Measurements from ENCODE around the gene PATL1. TPM values are rescaled to one million over a fixed set of nuclear protein-coding genes. Genes with fewer than 3 reads are reported as not detected.
"Not testable (repeated sequence)": the region's sequence is repeated elsewhere in the genome, so short reads cannot be mapped to it uniquely, and the experiment has no call there.

The PATL1 gene
- total RNA-seq, 1 donor from 2014 or later: 35.4 TPM

GRCh38 chr11:59707371-59707770, 38.5 kb upstream of the PATL1 start:
- no peak for DNase-seq (ENCODE audit: low read depth, low spot score)
- peaks cover 4% of the 10 kb centered on the region for H3K9me3 Mint-ChIP-seq
- no peak overlapping the region for H3K4me3 Mint-ChIP-seq
- TF ChIP-seq, protein P1, sequence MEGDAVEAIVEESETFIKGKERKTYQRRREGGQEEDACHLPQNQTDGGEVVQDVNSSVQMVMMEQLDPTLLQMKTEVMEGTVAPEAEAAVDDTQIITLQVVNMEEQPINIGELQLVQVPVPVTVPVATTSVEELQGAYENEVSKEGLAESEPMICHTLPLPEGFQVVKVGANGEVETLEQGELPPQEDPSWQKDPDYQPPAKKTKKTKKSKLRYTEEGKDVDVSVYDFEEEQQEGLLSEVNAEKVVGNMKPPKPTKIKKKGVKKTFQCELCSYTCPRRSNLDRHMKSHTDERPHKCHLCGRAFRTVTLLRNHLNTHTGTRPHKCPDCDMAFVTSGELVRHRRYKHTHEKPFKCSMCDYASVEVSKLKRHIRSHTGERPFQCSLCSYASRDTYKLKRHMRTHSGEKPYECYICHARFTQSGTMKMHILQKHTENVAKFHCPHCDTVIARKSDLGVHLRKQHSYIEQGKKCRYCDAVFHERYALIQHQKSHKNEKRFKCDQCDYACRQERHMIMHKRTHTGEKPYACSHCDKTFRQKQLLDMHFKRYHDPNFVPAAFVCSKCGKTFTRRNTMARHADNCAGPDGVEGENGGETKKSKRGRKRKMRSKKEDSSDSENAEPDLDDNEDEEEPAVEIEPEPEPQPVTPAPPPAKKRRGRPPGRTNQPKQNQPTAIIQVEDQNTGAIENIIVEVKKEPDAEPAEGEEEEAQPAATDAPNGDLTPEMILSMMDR (conservative IDR thresholded peaks at IDR 0.05): no peak
- H3K4me1 Mint-ChIP-seq: peaks cover 5% of the 10 kb centered on the region
- H3K27me3 Mint-ChIP-seq (ENCODE audit: low read depth): peaks cover 7% of the 10 kb centered on the region
- no peaks in the 10 kb centered on the region for H3K36me3 Mint-ChIP-seq (ENCODE audit: low read depth)
- H3K27ac Mint-ChIP-seq (ENCODE audit: unreplicated experiment): no peak overlapping the region

DNA sequence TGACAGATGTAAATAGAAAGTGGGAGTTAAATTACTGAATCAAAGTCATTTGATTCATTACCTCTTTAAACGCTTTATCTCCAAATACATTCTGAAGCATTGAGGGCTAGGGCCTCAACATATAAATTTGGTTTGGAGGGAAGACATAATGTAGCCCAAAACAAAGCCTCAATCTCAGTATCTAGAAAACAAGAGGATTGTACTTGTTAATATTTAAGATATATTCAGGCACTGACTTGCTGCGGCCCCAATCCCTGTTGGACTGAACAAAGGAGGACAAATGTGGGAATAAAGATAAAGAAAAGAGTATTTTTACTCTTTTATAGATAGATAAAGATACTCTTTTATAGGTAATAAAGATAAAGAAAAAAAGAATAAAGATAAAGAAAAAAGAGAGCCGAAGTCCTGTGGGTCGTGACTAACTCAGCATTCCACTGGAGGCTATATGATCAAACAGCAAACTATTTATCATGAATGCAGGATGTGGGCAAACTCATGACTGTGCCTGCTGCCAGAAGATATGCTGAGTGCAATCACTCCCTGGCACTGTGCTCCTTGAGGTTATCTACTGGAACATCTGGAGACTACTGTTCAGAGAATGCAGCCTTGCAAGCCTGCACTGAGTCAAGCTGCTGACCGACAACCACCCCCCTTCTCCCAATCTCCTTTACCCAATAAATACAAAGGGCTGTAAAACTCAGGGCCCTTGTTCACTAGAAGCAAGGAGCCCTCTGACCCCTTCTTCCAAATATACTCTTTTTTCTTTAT, 37.9 kb upstream of the PATL1 start:
- Mint-ChIP-seq H3K4me1 (peaks cover 5% of the 10 kb centered on the region), H3K4me3 (no peak overlapping the region), H3K9me3 (peaks cover 4% of the 10 kb centered on the region), H3K27me3 (ENCODE audit: low read depth) (peaks cover 4% of the 10 kb centered on the region), H3K36me3 (ENCODE audit: low read depth) (no peaks in the 10 kb centered on the region), H3K27ac (ENCODE audit: unreplicated experiment) (no peak overlapping the region)
- DNase-seq (ENCODE audit: low read depth, low spot score): no peak
- TF ChIP-seq, protein P1 (conservative IDR thresholded peaks at IDR 0.05): no peak

DNA sequence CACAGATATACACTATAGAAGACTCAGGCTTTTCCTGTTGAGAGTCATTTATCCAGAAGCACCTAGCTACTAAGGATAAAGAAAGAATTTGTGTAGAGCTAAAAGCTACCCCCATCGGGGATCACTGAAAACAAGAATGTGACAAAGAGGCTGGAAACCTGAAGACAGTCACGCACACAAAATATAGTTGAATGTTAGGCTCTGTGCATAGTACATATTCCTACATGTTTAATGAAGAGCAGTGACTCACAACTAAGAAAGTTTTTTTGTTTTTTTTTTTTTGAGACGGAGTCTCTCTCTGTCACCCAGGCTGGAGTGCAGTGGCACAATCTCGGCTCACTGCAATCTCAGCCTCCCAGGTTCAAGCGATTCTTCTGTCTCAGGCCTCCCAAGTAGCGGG, 36.5 kb upstream of the PATL1 start:
- Mint-ChIP-seq H3K9me3 (peaks cover 8% of the 10 kb centered on the region), H3K4me1 (peaks cover 5% of the 10 kb centered on the region), H3K27ac (ENCODE audit: unreplicated experiment) (no peak overlapping the region), H3K27me3 (ENCODE audit: low read depth) (peaks cover 4% of the 10 kb centered on the region), H3K4me3 (no peak overlapping the region), H3K36me3 (ENCODE audit: low read depth) (no peaks in the 10 kb centered on the region)
- no peak for DNase-seq (ENCODE audit: low read depth, low spot score)
- TF ChIP-seq, protein P1 (conservative IDR thresholded peaks at IDR 0.05): no peak

GRCh38 chr11:59703515-59703914, 34.7 kb upstream of the PATL1 start:
- H3K27me3 Mint-ChIP-seq (ENCODE audit: low read depth); H3K9me3 Mint-ChIP-seq; H3K4me1 Mint-ChIP-seq; H3K36me3 Mint-ChIP-seq (ENCODE audit: low read depth); H3K27ac Mint-ChIP-seq (ENCODE audit: unreplicated experiment); H3K4me3 Mint-ChIP-seq; DNase-seq (ENCODE audit: low read depth, low spot score): not testable (repeated sequence)

GRCh38 chr11:59700157-59700556, 31.3 kb upstream of the PATL1 start:
- H3K9me3 Mint-ChIP-seq: peaks cover 15% of the 10 kb centered on the region
- peaks cover 22% of the 10 kb centered on the region for H3K27me3 Mint-ChIP-seq (ENCODE audit: low read depth)
- H3K27ac Mint-ChIP-seq (ENCODE audit: unreplicated experiment); H3K36me3 Mint-ChIP-seq (ENCODE audit: low read depth); H3K4me3 Mint-ChIP-seq; DNase-seq (ENCODE audit: low read depth, low spot score); H3K4me1 Mint-ChIP-seq: not testable (repeated sequence)

- Mint-ChIP-seq H3K4me3 (no peak overlapping the region), H3K4me1 (no peaks in the 10 kb centered on the region), H3K27ac (ENCODE audit: unreplicated experiment) (no peak overlapping the region), H3K27me3 (ENCODE audit: low read depth) (peaks cover 35% of the 10 kb centered on the region), H3K9me3 (peaks cover 15% of the 10 kb centered on the region), H3K36me3 (ENCODE audit: low read depth) (peaks cover 4% of the 10 kb centered on the region)
- no peak for DNase-seq (ENCODE audit: low read depth, low spot score)
- TF ChIP-seq, protein P1 (conservative IDR thresholded peaks at IDR 0.05): no peak
Observed at GRCh38 chr11:59698506-59698905, 29.7 kb upstream of the PATL1 start.

Data from neural crest cell (in vitro differentiated cells).